AG08395 (cell line): ENCODE measurements around the gene CCNG1.
"Not testable (repeated sequence)": the region's sequence is repeated elsewhere in the genome, so short reads cannot be mapped to it uniquely, and the experiment has no call there.

Experiments
- DNase-seq: peaks from one replicate; pipeline ENCODE4 v3.0.0; 2012; ENCODE audit warnings: mixed read lengths, low spot score

Gene CCNG1

GRCh38 chr5:163437309-163438182 is at the start of gene CCNG1:
TSS of gene CCNG1 (plus strand) at chr5:163437595. CDS start at chr5:163439257, 1,662 bp downstream.
- DNase-seq = peak; percentile 98

GRCh38 chr5:163395792-163396191 is 41.6 kb upstream of the CCNG1 start:
- DNase-seq = no peak

GRCh38 chr5:163396818-163397340 is 40.5 kb upstream of the CCNG1 start:
- DNase-seq = not testable (repeated sequence)

GRCh38 chr5:163397354-163397753 is 40.0 kb upstream of the CCNG1 start:
- DNase-seq = no peak

GRCh38 chr5:163399923-163400322 is 37.5 kb upstream of the CCNG1 start:
- no peak for DNase-seq

- DNase-seq = no peak
Observed at GRCh38 chr5:163401271-163401670, 36.1 kb upstream of the CCNG1 start.

GRCh38 chr5:163402007-163402406 is 35.4 kb upstream of the CCNG1 start:
- DNase-seq = no peak

GRCh38 chr5:163404364-163405173 is 32.8 kb upstream of the CCNG1 start:
- DNase-seq = no peak

GRCh38 chr5:163407034-163407655 is 30.2 kb upstream of the CCNG1 start:
- DNase-seq = peak; percentile 9

GRCh38 chr5:163408311-163408923 is 29.0 kb upstream of the CCNG1 start:
- DNase-seq = peak; percentile 70

- DNase-seq = no peak
Observed at GRCh38 chr5:163409384-163409783, 28.0 kb upstream of the CCNG1 start.

GRCh38 chr5:163410505-163410904 is 26.9 kb upstream of the CCNG1 start:
- no peak for DNase-seq

- DNase-seq = not testable (repeated sequence)
Observed at GRCh38 chr5:163415673-163416072, 21.7 kb upstream of the CCNG1 start.

GRCh38 chr5:163424836-163425235 is 12.6 kb upstream of the CCNG1 start:
- no peak for DNase-seq

- not testable (repeated sequence) for DNase-seq
Observed at GRCh38 chr5:163426128-163426527, 11.3 kb upstream of the CCNG1 start.

GRCh38 chr5:163432544-163432943 is 4.9 kb upstream of the CCNG1 start:
- DNase-seq = no peak

GRCh38 chr5:163433271-163433670 is 4.1 kb upstream of the CCNG1 start:
- no peak for DNase-seq

- DNase-seq = no peak
Observed at GRCh38 chr5:163434401-163434866, 3.0 kb upstream of the CCNG1 start.

- DNase-seq = no peak
Observed at GRCh38 chr5:163436515-163436914, 880 bp upstream of the CCNG1 start.

- DNase-seq = no peak
Observed at GRCh38 chr5:163437011-163437308, 435 bp upstream of the CCNG1 start.

GRCh38 chr5:163439092-163439425 is 1.7 kb downstream of the CCNG1 start:
- DNase-seq = peak; percentile 10

- DNase-seq = no peak
Observed at GRCh38 chr5:163440954-163441353, 3.6 kb downstream of the CCNG1 start.
